SU-DHL-6 (cell line): ENCODE measurements around the gene SPN.

Source experiments
- EZH2phosphoT487 ChIP-seq: fragments of 200-600 bp; sonication (generic), shearing (Covaris generic); conservative IDR thresholded peaks from 2 replicates; pipeline ENCODE4 v1.6.1; 2018; ENCODE audit warnings: mild to moderate bottlenecking, antibody characterized with exemption, low read length, moderate library complexity, mixed read lengths
- TF ChIP-seq, protein P1 (sequence below): fragments of 200-600 bp; sonication (generic); IDR thresholded peaks from one replicate; pipeline ENCODE4 v1.5.1; 2017; ENCODE audit warnings: antibody characterized with exemption, mild to moderate bottlenecking, low read length, moderate library complexity; ENCODE audit not compliant: insufficient read depth, poor library complexity, severe bottlenecking

DNA sequence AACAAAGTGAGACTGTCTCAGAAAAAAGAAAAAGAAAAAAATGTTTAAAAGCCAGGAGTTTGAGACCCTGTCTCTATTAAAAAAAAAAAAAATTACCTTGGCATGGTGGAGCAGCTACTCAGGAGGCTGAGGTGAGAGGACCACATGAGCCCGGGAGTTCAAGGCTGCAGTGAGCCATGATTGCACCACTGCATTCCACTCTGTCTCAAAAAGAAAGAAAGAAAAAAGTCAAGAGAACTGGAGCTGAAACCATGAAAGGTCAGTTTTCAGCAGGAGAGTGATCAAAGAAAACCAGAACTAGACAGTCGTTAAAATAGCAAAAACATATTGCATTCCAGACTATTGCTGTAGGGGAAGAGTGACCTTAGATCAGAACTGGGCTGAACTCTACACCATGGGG lies 24.7 kb downstream of the SPN start:
- TF ChIP-seq, protein P1, sequence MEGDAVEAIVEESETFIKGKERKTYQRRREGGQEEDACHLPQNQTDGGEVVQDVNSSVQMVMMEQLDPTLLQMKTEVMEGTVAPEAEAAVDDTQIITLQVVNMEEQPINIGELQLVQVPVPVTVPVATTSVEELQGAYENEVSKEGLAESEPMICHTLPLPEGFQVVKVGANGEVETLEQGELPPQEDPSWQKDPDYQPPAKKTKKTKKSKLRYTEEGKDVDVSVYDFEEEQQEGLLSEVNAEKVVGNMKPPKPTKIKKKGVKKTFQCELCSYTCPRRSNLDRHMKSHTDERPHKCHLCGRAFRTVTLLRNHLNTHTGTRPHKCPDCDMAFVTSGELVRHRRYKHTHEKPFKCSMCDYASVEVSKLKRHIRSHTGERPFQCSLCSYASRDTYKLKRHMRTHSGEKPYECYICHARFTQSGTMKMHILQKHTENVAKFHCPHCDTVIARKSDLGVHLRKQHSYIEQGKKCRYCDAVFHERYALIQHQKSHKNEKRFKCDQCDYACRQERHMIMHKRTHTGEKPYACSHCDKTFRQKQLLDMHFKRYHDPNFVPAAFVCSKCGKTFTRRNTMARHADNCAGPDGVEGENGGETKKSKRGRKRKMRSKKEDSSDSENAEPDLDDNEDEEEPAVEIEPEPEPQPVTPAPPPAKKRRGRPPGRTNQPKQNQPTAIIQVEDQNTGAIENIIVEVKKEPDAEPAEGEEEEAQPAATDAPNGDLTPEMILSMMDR = no peak
- TF ChIP-seq EZH2phosphoT487 = no peak
